Measurements from ENCODE around the gene ARF1. TPM values are rescaled to one million over a fixed set of nuclear protein-coding genes. Genes with fewer than 3 reads are reported as not detected.
A peak's percentile ranks its signal among the peaks of the same experiment; 100 is the strongest.

The ARF1 gene
- total and polyA plus RNA-seq, 2 of the 13 experiments (the other 11 are each of a cell fraction or from before 2014, with no cell fraction given) = 186 to 327 TPM

GRCh38 chr1:228090613-228091081 is 8.1 kb downstream of the ARF1 start (continued):
- peak; percentile 32 for TF ChIP-seq ZNF687 (CRISPR knock-in tag; IDR thresholded peaks at IDR 0.05)
- TF ChIP-seq NFIB (CRISPR knock-in tag; IDR thresholded peaks at IDR 0.05; ENCODE audit: borderline replicate concordance) = no peak
- TF ChIP-seq PRPF4 (IDR thresholded peaks at IDR 0.05; ENCODE audit: low read depth, low read length, poor library complexity, severe bottlenecking) = no peak
- peak; percentile 18; the same call in 1 of the 2 replicates for TF ChIP-seq ZFX (CRISPR knock-in tag; IDR thresholded peaks at IDR 0.05; ENCODE audit: low read depth)
- TF ChIP-seq ERF (CRISPR knock-in tag; IDR thresholded peaks at IDR 0.05) = no peak
- no peak for TF ChIP-seq HOXA5 (CRISPR knock-in tag; IDR thresholded peaks at IDR 0.05)
- TF ChIP-seq MYC (CRISPR knock-in tag; IDR thresholded peaks at IDR 0.05; ENCODE audit: borderline replicate concordance) = 0 out of 2 replicates have a peak, but pooled peaks have one; percentile 19
- no peak for TF ChIP-seq MTERF4 (CRISPR knock-in tag; IDR thresholded peaks at IDR 0.05)
- no peak for TF ChIP-seq POGK (CRISPR knock-in tag; conservative IDR thresholded peaks at IDR 0.05)
- TF ChIP-seq RBM22 (optimal IDR thresholded peaks at IDR 0.05; ENCODE audit: low read length) = peak; percentile 78
- TF ChIP-seq TFAP4 (IDR thresholded peaks at IDR 0.05; ENCODE audit: borderline replicate concordance, low read depth) = peak; percentile 20; the same call in 1 of the 2 replicates
- TF ChIP-seq TERF1 (CRISPR knock-in tag; IDR thresholded peaks at IDR 0.05) = no peak
- TF ChIP-seq NR2F6 (IDR thresholded peaks at IDR 0.05) = peak; percentile 30; the same call in 1 of the 2 replicates
- TF ChIP-seq NR2F6 (CRISPR knock-in tag; IDR thresholded peaks at IDR 0.05) = no peak
